HUDEP-2 (cell line): ENCODE results near the gene DALRD3.
A peak's percentile ranks its signal among the peaks of the same experiment; 100 is the strongest.

Experiments used
- DNase-seq, 76 experiments: peaks; one replicate each; lab custom pipeline; 2025; ENCODE audit not compliant: unreplicated experiment in 76 of 76; lab: John Stamatoyannopoulos, UW

DALRD3 gene, protein sequence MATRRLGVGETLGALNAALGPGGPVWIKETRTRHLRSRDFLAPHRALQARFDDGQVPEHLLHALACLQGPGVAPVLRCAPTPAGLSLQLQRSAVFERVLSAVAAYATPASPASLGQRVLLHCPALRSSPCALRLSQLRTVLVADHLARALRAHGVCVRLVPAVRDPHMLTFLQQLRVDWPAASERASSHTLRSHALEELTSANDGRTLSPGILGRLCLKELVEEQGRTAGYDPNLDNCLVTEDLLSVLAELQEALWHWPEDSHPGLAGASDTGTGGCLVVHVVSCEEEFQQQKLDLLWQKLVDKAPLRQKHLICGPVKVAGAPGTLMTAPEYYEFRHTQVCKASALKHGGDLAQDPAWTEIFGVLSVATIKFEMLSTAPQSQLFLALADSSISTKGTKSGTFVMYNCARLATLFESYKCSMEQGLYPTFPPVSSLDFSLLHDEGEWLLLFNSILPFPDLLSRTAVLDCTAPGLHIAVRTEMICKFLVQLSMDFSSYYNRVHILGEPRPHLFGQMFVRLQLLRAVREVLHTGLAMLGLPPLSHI

DNA sequence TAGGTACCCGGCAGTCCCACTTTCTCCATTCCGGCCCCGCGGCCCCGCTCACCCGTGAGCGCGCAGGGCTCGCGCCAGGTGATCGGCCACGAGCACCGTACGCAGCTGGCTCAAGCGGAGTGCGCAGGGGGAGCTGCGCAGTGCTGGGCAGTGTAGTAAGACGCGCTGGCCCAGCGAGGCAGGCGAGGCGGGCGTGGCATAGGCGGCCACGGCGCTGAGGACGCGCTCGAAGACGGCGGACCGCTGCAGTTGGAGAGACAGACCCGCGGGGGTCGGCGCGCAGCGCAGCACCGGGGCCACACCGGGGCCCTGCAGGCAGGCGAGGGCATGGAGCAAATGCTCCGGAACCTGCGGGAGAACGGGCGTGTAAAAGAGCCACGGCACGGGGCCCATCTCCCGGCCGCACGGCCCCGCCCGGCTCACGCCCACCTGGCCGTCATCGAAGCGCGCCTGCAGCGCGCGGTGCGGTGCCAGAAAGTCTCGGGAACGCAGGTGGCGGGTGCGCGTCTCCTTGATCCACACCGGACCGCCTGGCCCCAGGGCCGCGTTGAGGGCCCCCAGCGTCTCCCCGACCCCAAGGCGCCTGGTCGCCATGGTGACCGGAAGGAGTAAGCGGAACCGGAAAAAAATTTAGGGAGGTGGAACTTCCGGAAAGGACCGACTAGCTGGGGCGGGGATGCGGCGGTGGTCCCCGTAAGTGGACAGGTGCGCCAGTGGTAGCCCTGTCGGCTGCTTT, at the start of gene DALRD3:
Gene DALRD3, minus strand, starts transcription at position 610 of the 736 bp plus-strand sequence. Its CDS starts 16 bp downstream, at position 594.
- DNase-seq: peak in 63 of 76 experiments; percentile 13 to 81 (median 48)

DNA sequence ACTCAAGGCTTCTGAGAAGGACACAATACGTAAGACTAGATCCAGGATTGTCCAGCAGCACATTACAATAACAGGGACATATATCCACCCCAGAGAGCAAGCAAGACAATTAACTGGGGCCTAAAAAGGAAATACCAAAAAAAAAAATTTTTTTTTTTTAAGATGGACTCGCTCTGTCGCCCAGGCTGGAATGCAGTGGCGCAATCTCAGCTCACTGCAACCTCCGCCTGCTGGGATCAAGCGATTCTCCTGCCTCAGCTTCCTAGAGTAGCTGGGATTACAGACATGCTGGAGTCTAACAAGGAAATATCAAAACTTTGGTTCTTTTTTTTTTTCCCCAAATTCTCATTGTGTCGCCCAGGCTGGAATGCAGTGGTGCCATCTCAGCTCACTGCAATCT, 39.6 kb upstream of the DALRD3 start:
- no peak for DNase-seq

DNA sequence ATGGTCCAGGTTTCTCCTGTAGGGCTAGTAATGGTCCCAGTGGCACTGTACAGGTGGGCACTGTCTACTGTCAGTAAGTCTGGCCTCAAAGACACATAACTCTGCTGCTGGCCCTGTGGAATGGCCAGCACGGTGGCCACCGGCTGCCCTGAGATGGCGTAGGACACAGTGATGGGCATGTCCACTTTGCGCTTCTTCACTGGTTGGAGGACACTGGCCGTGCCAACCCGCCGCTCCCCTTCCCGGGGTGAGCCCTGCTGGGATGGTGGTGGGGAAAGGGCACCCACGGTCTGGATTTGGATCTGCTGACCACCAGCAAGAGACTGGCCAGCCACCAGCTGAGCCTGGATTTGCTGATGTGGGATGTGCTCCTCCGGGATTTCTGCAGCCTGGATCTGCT, 38.9 kb upstream of the DALRD3 start:
- no peak for DNase-seq

DNA sequence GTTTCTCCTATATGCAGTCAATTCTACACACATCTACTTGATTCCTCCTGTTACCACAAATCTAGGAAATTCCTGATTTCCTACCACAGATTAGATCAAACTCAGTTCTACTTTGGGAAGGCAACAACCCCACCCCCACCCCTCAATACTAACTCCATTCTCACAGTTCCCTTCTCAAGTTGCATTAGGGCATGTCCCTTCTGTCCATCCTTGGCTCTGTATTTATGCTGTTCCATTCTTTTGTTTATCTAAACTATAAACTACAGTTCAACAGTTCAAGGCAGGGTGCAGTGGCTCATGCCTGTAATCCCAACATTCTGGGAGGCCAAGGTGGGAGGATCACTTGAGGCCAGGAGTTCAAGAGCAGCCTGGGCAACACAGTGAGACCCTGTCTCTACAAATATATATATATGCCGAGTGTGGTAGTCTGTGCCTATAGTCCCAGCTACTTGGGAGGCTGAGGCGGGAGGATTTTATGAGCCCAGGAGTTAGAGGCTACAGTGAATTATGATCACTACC, 36.0 kb upstream of the DALRD3 start:
- no peak for DNase-seq

DNA sequence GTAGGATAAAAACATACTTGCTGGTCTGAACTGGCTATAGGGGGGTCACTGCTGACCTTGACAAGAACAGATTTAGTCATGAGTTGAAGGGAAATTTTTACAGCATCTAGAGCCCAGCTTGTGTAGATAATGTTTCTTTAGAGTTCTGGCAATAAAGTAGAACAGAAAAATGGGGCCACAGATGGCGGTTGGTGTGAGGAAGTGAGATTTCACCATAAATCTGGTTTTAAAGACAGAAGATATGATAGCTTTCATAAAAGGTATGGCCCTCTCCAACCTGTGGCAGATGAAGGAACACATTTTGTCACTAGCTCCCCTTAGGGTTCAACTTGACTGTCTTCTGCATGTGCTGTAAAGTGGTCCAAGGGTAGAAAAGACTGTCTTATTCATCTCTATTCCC, 35.2 kb upstream of the DALRD3 start:
- DNase-seq: no peak

DNA sequence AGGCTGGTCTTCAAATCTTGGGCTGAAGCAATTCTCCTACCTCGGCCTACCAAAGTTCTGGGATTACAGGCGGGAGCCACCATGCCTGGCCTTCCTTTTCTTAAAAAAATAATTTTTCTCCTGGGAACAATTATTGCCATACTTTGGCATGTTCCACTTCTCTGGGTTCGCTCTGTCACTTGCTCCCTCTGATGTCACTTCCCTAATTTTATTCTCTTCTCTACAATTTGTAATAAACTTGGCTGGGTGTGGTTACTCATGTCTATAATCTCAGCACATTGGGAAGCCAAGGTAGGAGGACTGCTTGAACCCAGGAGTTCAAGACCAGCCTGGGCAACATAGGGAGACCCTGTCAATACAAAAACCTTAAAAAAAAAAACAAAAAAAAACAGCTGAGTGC, 16.9 kb upstream of the DALRD3 start:
- no peak for DNase-seq

DNA sequence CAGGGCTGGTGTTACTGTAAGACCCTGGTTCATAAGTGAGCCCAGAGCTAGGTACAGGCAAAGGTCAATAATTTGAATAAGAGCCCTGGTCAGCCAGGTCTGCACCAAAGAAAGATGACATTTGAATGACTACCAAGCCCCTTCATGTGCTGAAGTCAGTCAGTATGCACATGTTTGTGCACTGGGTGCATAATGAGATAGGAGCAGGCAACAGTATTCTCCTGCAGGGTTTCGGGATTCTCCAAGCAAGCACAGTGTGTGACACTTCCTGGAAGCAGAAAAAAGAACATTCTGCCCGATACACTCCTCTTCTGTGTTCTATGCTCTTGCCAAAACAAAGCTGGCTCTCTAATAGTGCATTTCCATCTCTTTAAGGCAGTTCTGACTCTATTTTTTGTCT, 16.3 kb upstream of the DALRD3 start:
- DNase-seq: no peak

DNA sequence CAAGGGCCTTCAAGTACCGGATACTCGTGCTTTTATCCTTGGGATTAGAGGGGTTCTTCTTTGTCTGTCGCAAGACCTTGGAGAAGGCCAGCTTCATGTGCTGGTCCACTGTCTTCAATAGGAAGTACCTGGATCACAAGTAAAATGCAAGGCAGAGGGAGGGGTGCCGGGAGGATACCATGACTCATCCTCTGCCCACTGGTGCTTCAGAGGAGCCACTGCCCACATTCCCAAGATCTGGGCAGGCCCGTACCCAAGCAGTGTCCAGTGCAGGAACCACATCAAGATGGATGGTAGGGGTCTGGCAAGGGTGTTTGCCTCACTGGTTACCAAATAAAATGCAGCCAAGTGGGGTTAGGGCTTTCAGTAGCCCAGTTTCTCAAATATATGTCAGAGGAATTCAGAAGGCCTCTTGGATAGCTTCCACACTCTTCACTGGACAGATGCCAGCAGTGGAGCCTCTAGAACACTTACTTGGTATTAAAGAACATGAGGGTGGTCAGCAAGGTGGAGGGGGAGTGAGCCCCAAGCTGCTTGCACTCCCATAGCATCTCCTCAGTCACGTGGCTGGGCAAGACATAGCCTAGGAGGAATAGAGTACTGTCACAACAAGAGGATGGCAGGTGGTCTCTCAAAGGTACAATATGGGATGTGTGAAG, 14.4 kb upstream of the DALRD3 start:
- no peak for DNase-seq

DNA sequence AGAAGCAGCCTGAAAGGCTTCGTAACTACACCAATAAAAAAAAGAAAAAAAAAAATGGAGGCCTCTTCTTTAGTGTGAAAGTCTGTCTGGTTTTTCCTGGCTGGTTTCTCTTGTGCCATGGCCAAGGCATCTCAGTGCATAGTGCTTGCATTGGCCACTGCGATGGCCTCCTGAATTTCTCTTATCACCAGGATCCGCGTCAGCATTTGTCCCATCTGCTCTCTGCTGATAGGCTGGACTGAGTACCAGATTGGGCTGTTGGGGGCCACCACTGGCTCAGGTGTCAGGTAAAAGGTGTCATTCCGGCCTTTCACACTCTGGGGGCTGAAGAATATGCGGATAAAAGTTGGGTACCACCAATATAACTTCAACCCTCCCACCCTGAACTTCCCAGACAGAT, 11.9 kb upstream of the DALRD3 start:
- peak in 6 of 76 experiments; percentile 4 to 22 (median 15) for DNase-seq

DNA sequence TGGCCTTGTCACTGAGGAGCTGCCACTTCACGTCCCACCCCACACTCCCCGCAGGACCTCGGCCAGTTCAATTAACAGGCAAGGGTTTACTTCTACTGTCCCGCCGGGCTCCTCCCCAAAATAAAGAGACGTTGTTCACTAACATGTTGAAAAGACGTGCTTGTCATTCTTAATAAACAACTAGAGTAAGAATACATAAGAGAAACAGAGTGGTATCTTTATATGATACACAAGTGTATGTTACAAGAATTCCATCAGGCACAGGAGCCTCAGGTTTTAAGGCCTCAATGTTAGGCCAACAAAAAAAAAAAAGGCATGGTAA, 11.1 kb upstream of the DALRD3 start:
- no peak for DNase-seq

DNA sequence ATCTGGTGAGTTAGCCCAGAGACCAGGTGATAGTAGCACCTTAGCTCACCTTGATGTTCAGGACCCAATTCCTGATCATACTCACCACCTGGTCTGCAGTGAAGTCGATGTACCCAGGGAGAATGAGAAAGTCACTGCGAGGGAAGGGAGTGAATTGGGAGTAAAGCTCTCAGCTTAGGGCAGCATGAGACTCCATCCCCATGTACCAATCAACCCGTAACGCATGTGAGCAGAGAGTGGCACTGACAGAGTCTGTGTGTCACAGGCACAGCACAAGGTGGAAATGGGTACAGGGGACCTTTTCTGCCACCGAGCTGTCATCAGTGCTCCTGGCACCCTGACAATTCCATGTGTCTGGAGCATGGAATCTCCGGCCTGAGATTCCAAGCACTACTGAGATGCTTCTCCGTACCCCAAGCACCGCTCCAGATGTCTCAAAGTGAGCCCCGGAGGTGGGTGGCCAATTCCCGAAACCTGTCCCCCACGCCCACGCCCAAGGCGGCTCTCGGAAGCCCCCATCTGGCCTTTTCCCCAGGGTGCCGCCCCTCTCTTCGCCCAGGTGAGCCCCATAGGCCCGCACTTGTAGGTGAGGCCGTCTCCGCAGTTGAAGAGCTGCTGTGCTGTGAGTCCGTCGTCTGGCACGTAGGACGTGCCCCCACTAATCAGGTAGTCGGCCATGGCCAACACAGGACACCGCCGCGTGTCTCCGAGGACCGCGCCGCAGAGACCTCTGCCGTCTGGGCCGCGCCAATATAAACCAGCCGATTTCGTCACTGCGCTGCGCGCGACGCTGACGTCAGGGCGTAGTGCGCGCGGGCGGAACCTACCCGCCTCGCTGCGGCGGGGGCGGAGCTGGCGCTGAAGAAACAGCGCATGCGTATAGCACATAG, 10.5 kb upstream of the DALRD3 start, which contains the start of gene IMPDH2:
Gene IMPDH2, minus strand, starts transcription at position 726 of the 890 bp plus-strand sequence. Its CDS starts 48 bp downstream, at position 678.
- peak in 72 of 76 experiments; percentile 49 to 93 (median 86) for DNase-seq

DNA sequence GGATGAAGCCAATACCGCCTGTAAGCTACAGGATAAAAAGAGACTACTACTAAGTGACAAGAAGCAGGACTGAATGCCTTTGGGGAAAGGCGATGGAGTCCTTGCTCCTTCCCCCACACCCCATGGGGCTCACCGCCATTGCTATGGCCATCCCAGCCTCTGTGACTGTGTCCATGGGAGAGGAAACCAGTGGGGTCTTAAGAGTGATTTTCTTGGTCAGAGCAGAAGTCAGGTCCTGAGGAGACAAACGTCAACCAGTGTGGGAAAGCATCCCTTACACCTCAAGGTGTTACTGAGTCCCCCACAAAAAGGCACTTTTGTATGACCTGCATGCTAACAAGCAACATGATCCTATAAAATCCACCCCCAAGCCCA, 9.9 kb upstream of the DALRD3 start:
- no peak for DNase-seq

DNA sequence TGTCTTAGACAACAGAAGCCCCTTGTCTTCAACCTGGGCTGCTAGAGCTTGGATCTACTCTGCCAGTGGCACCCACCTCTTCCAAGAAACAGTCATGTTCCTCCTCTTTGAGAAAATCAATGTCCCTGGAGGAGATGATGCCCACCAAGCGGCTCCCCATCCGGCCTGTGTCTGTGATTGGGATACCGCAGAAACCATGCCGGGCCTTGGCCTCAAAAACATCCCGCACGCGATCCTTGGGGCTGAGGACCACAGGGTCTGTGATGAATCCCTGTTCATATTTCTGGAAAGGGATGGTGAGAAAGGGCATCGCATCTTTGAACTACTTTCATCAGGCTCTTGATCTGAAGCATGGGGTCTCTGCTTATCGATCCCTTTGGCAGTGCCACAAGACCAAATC, 9.3 kb upstream of the DALRD3 start:
- no peak for DNase-seq

DNA sequence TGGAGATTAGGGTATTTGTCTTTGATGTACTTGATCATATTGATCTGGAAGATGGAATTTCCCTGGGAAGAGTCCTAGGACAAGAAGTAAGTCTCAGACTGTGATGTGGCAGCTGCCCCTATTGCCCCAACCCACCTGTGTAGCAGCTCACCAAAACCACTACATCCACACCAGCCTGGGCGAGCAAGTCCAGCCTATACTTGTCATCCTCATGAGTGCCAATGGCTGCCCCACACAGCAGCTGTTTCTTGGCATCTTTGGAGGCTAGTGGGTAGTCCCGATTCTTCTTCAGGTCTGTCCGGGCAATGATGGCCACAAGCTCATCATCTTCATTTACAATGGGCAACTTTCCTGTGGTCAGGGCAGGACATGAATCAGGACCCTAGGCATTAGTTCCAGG, 8.2 kb upstream of the DALRD3 start:
- DNase-seq: no peak

DNA sequence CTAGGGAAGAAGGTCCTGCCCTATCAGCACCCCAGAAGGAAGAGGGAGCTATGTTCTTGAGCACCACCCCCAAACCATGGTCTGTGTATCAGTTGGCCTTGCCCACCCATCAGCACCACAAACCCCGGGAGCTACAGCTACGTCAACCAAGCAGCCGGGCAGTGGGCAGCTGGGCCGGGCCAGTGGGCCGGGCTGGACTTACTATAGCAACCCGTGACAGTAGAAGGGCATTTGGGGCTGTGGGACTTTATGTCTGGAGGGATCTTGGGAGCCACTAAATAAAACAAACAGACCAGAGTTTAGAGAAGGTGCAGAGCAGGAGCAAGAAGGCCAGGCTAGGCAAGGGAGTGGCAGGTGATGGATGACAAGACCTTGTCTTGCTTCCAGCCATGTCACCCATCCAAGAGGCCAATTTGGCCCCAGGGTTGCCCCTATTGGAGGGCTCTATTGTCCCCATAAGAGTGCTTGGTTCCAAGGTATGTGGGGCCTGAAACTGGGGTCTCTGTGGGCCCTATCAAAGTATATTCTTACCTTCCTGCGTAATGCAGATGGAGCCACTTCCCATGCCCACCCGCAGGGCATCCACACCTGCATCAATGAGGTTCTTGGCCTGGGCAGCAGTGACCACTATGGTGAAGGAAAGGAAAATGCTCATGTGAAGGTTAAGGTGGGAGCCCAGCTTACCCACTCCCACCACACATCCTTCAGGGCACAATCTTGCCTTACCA, 7.6 kb upstream of the DALRD3 start:
- no peak for DNase-seq

DNA sequence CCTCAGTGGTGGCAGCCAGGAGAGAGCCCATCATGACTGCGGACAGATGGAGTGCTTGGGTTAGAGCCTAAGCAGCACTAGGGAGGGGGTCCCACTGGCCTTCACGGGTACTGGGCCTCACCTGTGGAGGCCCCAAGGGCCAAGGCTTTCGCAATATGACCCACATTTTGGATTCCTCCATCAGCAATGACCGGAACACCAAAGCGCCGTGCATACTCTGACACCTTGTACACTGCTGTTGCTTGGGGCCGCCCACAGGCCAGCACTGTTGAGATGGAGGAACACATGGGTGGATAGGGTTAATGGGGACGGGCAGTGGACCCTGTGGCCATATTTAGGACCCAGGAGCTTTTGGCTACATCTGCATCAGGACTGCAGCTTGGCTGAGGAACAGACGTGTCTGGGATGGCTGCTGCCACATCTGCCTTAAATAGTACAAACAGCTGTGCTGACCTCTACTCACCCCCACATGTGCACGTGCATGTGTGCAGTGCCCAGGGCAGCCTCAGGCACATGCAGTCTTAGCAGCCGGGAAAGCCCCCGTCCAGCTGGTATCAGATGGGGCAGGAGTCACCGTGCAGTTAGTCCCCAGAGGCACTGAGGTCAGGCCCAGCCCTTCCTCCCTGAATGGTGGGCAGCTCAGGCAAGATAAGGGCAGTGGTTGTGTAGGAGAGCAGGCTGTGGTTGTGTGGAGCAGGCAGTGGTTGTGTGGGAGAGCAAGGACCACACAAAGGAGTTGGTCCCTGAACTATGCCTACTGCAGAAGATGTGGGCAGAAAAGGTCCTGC, 6.8 kb upstream of the DALRD3 start:
- peak in 72 of 76 experiments; percentile 47 to 95 (median 83) for DNase-seq

DNA sequence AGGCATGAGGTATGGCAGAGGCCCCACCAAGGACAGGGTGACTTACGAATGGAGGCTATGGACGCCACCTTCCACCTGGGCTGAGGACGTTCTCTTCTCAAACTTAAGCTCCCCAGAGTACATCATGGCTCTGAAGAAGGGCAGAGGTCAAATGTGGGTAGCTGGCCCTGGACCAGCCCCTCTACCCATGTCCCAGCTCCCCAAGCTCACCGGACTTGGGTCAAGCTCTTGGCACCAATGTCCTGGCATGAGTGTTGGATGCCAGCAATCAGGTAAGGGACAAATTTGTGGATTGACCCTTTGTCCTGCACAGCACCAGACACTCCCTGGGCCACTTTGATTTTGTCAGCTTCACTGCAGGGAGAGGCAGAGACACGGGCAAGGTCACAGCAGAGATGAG, 6.1 kb upstream of the DALRD3 start:
- no peak for DNase-seq

DNA sequence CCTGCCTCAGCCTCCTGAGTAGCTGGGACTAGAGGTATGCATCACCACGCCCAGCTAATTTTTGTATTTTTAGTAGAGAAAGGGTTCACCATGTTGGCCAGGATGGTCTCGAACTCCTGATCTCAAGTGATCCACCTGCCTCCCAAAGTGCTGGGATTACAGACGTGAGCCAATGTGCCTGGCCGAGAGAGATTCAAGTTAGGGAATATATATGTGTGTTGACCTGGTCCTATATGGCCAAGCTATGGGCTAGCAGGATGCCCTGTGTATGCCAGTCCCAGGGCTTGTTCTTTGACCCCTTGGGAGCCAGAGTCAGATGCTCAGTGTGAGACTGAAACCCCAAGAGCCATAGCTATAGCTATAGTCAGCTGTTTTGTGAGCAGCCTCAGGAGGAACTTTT, 5.4 kb upstream of the DALRD3 start:
- DNase-seq: no peak
